ENCODE results near the gene GPR152.

DNA sequence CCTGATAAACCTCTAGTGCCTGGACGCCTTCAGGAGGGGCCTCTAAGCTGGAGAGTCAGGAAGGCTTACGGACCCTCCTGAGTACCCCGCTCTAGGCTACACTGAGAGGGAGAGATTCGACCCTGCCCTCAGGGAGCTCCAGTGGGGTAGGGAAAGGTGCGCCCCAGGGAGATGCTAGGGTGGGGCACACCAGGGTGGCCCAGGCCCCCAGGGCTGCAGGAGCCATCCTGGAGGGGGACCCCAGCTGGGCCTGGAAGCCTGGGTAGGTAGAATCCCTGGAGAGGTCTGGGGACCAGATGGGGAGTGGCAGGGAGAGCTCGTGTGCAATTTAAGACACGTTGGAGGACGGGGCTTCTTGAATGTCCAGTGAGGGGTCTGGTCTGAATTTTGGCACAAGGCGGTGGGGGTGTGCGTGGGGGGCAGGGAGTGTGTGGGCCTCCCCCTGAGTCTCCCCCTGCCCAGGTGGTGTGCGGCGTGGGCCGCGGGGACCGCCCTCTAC, 32.3 kb downstream of the GPR152 start:
- TF ChIP-seq TAF1 (IDR thresholded peaks at IDR 0.05; ENCODE audit: borderline replicate concordance, insufficient read depth, low read length), result no peak
- TF ChIP-seq POLR2AphosphoS5 (IDR thresholded peaks at IDR 0.05; ENCODE audit: low read depth, low read length), result no peak
- TF ChIP-seq, protein P1, sequence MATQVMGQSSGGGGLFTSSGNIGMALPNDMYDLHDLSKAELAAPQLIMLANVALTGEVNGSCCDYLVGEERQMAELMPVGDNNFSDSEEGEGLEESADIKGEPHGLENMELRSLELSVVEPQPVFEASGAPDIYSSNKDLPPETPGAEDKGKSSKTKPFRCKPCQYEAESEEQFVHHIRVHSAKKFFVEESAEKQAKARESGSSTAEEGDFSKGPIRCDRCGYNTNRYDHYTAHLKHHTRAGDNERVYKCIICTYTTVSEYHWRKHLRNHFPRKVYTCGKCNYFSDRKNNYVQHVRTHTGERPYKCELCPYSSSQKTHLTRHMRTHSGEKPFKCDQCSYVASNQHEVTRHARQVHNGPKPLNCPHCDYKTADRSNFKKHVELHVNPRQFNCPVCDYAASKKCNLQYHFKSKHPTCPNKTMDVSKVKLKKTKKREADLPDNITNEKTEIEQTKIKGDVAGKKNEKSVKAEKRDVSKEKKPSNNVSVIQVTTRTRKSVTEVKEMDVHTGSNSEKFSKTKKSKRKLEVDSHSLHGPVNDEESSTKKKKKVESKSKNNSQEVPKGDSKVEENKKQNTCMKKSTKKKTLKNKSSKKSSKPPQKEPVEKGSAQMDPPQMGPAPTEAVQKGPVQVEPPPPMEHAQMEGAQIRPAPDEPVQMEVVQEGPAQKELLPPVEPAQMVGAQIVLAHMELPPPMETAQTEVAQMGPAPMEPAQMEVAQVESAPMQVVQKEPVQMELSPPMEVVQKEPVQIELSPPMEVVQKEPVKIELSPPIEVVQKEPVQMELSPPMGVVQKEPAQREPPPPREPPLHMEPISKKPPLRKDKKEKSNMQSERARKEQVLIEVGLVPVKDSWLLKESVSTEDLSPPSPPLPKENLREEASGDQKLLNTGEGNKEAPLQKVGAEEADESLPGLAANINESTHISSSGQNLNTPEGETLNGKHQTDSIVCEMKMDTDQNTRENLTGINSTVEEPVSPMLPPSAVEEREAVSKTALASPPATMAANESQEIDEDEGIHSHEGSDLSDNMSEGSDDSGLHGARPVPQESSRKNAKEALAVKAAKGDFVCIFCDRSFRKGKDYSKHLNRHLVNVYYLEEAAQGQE (IDR thresholded peaks at IDR 0.05; ENCODE audit: insufficient read depth in 1 of 2, low read depth in 2 of 2, low read length in 2 of 2), result no peak

Data from PFSK-1 (cell line).